HG03045 (cell line): ENCODE data around the gene CYB5R3.
"Not testable (repeated sequence)": the region's sequence is repeated elsewhere in the genome, so short reads cannot be mapped to it uniquely, and the experiment has no call there.

Experiments used
- ATAC-seq: cut with Tn5 transposase; IDR thresholded peaks from one replicate; pipeline ENCODE4 v1.9.1; 2021; ENCODE audit warnings: mild to moderate bottlenecking, moderate library complexity; ENCODE audit not compliant: unreplicated experiment

Gene CYB5R3

GRCh38 chr22:42608136-42608822, 40.9 kb downstream of the CYB5R3 start:
- no peak for ATAC-seq

GRCh38 chr22:42607641-42608040, 41.6 kb downstream of the CYB5R3 start:
- ATAC-seq, result not testable (repeated sequence)

DNA sequence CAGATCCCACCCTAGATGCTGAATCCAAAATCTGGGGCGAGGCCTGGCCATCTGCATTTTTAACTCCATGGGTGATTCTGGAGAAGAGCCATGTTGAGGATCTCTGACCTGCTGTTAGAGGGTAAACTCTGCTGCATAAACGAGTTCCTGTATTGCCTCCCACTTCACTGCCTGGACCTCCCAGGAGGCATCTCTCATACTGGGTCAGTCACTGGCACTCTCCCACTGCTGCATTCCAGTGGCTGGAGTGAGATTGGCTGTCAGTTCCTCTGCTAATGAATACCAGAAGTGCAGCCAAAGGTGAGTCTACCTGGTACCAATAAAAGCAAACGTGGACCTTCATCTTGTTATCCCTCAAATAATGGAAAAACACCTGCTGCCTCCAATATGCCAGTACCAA, 44.8 kb downstream of the CYB5R3 start:
- ATAC-seq, result no peak

- no peak for ATAC-seq
Observed at GRCh38 chr22:42603427-42603826, 45.8 kb downstream of the CYB5R3 start.

GRCh38 chr22:42602470-42602869, 46.7 kb downstream of the CYB5R3 start:
- no peak for ATAC-seq

GRCh38 chr22:42601879-42602465, 47.2 kb downstream of the CYB5R3 start:
- ATAC-seq, result no peak

GRCh38 chr22:42596863-42597530, 52.2 kb downstream of the CYB5R3 start:
- ATAC-seq, result no peak

DNA sequence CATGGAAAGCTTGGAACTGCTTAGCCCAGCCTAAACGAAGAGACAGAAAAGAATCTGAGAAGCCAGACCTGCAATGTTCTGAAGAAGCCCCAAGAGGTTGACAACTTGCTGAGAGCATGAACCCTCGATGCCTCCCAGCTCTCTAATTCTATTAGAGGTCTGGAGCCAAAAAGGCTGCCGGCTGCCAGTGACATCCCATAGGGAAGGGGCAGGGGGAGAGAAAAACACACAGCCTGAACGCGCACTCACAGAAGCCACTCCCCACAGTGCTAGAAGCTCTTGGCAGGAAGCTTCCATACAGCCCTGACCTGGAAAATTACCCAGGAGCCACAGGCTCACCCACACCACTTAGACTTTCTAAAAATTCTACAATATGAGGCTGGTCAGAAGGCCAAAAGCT, 52.9 kb downstream of the CYB5R3 start:
- no peak for ATAC-seq

- ATAC-seq, result no peak
Observed at GRCh38 chr22:42595434-42595833, 53.8 kb downstream of the CYB5R3 start.

DNA sequence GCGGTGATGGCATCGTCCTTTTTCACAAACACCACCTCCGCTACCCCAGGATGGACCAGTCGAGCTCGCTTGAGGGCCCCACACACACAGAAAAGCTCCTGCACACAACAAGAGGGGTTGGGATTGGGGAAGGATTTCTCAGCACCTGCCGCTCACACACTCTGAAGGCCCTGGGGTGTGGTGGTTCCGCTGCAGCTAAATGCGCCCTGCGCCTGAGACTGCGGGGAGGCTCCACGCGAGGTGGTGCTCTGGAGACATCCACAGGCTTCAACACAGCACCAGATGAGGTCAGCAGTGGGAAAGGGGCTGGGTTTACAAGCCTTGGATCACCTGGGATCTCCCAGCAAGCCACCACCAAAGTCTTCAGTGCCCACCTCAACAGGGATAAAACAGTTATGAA, 57.2 kb downstream of the CYB5R3 start:
- no peak for ATAC-seq

DNA sequence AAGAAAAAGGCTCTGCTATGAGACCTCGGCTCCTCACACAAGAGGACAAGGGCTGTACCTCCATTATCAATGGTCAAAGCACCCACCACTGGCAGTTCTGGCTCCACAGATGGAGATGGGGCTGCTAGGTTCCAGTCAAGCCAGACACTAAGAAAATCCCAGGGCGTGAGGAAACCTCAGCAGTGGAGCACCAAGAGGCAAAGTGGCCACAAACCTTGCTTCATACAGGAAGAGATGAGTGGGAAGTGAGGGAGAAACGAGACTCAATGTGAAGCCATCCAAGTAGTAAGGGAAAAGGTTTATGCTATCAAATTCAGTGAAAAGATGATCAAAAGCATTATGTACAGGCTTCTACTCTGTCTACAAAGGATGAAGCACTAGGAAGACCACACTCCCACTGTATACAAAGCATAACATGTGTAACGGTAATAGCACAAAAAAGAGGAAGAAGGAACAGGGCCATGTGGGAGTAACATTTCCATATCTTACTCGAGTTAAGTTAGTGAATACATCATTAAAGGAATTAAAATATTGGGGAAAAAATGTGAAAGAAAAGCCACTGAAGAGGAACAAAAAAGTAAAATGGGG, 61.5 kb downstream of the CYB5R3 start:
- ATAC-seq, result no peak

DNA sequence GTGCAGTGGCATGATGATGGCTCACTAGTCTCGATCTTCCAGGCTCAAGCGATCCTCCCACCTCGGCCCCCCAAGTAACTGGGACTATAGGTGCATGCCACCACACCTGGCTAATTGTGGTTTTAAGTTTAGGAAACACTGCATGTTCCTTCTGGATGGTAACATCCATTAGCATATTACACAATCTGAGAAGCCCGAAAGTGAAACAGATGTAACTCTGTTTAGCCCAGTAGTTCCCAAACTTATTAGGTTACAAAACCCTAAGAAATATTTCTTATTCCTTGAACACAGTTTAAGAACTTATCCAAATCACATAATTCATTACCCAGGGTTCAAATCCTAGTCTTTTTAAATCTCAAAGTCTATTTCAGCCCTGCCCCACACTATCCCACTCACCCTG, 62.8 kb downstream of the CYB5R3 start:
- ATAC-seq, result no peak

- no peak for ATAC-seq
Observed at GRCh38 chr22:42585096-42585495, 64.1 kb downstream of the CYB5R3 start.

DNA sequence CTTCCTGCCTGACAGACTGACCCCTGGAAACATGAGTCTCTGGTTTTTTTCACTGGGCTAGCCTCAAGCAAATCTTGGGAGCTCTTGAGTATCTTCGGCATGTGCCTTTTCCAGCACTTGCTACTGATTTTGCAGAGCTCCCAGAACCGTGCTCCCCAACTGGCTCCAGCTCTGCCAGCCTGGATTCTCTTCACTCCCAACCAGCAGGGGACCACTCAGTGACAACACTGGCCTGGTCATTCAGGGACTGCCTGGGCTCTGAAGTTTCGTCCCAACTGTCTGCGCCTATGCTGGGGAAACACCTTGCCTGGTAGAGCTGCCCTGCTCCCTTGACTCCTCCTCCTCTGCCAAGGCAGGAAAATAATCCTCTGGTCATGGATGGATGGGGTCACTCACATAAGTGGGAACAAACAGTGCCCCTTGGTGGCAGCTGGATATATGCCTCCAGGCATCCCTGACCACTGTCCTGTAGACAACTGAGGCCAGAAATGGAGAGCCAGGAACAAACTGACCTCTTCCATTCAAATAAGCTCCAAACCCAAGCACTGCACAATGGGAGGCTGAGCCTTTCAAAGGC, 64.7 kb downstream of the CYB5R3 start:
- no peak for ATAC-seq

DNA sequence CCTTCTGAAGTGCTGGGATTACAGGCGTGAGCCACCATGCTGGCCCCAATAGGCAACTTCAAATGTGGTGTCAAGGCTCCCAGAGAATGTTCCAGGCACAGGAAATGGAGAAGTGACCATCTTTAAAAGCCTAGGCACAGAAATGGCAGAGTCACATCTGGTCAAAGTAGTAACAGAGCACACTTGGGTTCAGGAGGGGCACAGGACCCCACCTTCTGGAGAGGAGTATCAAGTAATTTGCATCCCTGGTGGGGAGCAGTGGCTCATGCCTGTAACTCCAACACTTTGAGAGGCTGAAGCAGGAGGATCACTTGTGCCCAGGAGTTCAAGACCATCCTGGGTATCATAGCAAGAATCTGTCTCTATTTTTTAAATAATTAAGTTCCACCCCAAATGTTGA, 66.2 kb downstream of the CYB5R3 start:
- ATAC-seq, result no peak

DNA sequence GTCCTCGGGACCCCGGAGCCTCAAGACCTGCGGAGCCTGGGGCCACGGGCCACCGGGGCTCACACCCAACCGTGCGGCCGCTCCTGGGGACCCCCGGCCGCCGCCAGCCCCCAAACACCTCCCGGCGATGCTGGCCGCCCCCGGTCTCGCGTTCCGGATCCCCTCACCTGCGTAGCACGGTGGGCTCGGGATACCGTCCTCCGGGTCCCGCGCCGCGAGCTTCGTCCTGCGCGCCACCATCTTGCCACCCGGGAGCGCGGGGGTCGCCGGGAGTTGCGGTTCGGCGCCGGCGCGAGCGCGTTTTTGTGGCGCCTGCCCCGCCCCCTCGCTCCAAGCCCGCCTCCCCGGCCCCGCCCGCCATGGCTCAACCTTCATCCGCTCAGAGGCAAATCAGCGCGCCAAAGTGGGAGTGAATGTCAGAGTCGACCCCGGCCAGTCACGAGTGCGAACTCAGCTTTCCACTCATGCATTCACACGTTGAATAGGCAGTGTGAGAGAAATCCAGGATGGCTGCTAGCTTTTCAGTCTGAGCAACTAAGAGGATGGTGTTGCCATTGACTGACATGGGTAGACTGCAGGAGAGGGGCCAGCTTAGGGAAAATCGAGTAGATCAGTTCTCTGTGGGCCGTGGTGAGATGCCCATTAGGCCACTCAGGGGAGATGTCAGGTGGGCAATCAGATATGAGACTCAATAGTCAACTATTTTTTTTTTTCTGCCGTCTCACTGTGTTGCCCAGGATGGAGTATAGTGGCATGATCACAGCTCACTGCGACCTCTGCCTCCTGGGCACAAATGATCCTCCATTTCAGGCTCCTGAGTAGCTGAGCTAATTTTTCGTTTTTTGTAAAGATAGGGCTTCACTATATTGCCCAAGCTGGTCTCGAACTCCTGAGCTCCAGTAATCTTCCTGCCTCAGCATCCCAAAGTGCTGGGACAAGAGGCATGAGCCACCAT, 67.2 kb downstream of the CYB5R3 start:
- ATAC-seq, result peak; percentile 54

DNA sequence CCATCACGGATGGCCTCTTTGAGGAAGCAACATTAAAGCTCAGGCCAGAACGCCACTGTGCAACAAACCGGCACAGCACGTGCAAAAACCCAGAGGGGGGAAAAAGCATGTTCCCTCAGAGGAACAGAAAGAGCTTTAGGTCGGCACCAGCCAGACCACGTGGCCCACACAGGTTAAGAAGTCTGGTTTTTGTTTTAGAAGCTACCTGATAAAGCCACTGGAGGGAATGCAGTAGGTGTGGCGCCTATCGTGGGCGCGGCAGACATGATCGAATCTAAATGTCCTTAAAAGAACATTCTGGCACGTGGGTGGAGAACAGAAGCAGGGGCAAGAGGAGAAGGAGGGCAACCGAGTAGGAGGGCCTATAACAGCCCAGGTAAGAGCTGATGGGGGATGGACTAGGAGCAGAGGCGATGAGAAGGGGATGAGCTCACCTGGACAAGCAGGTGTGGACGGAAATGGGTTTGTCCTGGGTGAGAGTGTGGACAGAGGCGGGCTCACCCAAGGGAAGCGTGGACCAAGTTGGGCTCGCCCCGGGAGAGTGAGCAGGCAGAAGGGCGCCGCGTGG, 67.9 kb downstream of the CYB5R3 start:
- not testable (repeated sequence) for ATAC-seq

- not testable (repeated sequence) for ATAC-seq
Observed at GRCh38 chr22:42580040-42580439, 69.2 kb downstream of the CYB5R3 start.

GRCh38 chr22:42577623-42578240, 71.5 kb downstream of the CYB5R3 start:
- no peak for ATAC-seq

DNA sequence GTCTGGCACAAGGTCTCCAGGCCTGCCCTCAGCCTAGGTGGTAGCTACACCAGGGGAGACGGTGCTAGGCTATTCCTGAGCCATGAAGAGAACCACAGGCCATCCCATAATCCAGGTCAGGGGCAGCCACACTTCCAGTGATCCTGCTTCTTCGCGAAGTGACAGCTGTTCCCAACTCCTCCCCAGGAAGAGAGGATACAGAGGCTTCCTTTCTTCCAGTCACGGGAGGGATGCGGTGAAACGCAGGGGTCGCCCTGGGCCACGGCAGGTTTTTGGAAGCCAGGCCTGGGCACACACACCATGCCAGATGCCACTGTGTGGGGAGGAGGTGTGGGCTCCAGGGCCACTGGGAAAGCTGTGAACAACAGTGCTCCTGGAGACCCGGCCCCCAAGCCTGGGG, 72.1 kb downstream of the CYB5R3 start:
- not testable (repeated sequence) for ATAC-seq
